GM12872 (cell line): ENCODE results near the gene VSIG10L2.

Experiments
- CTCF ChIP-seq: IDR thresholded peaks from 3 replicates; pipeline ENCODE4 v1.5.1; 2011; ENCODE audit warnings: low read depth, mild to moderate bottlenecking, low read length, moderate library complexity; ENCODE audit not compliant: insufficient read depth

VSIG10L2 gene

GRCh38 chr11:125945797-125946520, at the start of gene VSIG10L2:
Gene VSIG10L2 (plus strand): TSS chr11:125946044. CDS start chr11:125946056, 12 bp downstream.
- no peak for TF ChIP-seq CTCF

- no peak for TF ChIP-seq CTCF
These were observed 44.0 kb upstream of the VSIG10L2 start for GRCh38 chr11:125901872-125902271.

GRCh38 chr11:125902277-125902926, 43.4 kb upstream of the VSIG10L2 start:
- no peak for TF ChIP-seq CTCF

GRCh38 chr11:125902927-125903710, 42.7 kb upstream of the VSIG10L2 start, which contains the start of gene PUS3:
Gene PUS3 (minus strand): TSS chr11:125903206. CDS start chr11:125896284, 6,922 bp downstream.
- TF ChIP-seq CTCF = no peak

- TF ChIP-seq CTCF = no peak
These were observed 41.9 kb upstream of the VSIG10L2 start, which contains the start of gene DDX25 for GRCh38 chr11:125903711-125904659. Gene DDX25 (plus strand): TSS chr11:125904508. CDS start chr11:125904518, 10 bp downstream.

GRCh38 chr11:125904678-125905077, 41.2 kb upstream of the VSIG10L2 start:
- TF ChIP-seq CTCF = no peak
